Measurements from ENCODE around the gene CENPQ. TPM values are rescaled to one million over a fixed set of nuclear protein-coding genes. Genes with fewer than 3 reads are reported as not detected.

Gene CENPQ
- total and polyA plus RNA-seq, 9 donors: 3.2 to 6.5 (median 5.3) TPM

- intact Hi-C loops (cut with DNase I): no loop called here
- H3K27ac ChIP-seq: no peak overlapping the region
- H3K36me3 ChIP-seq: no peaks in the 10 kb centered on the region
- H3K4me1 ChIP-seq (ENCODE audit: insufficient read depth): no peaks in the 10 kb centered on the region
- TF ChIP-seq EP300 (IDR thresholded peaks at IDR 0.05) (no peak), CTCF (IDR thresholded peaks at IDR 0.05) (no peak), POLR2A (IDR thresholded peaks at IDR 0.05) (no peak)
- H3K27me3 ChIP-seq: no peaks in the 10 kb centered on the region
- H3K4me3 ChIP-seq: no peak overlapping the region
- DNase-seq: no peak
- WGBS, 3 donors: 60 to 65% (median 62%) methylated on average over 10 of the region's 10 CpGs
- H3K9me3 ChIP-seq: no peaks in the 10 kb centered on the region
Measured at GRCh38 chr6:49515485-49516146, 52.4 kb downstream of the CENPQ start.

- intact Hi-C loops (cut with DNase I): no loop called here
- no peaks in the 10 kb centered on the region for H3K9me3 ChIP-seq
- H3K36me3 ChIP-seq: no peaks in the 10 kb centered on the region
- H3K4me1 ChIP-seq (ENCODE audit: insufficient read depth): no peaks in the 10 kb centered on the region
- no peaks in the 10 kb centered on the region for H3K27me3 ChIP-seq
- 81 to 90% (median 86%) methylated on average over 4 of the region's 4 CpGs for WGBS, 3 donors
- TF ChIP-seq EP300 (IDR thresholded peaks at IDR 0.05): no peak
- H3K4me3 ChIP-seq: no peak overlapping the region
- no peak overlapping the region for H3K27ac ChIP-seq
- no peak for DNase-seq
Measured at GRCh38 chr6:49516147-49516505, 53.0 kb downstream of the CENPQ start.

- H3K27ac ChIP-seq: no peak overlapping the region
- 85 to 88% (median 85%) methylated on average over 2 of the region's 2 CpGs for WGBS, 3 donors
Measured at GRCh38 chr6:49517919-49518318, 54.7 kb downstream of the CENPQ start.

GRCh38 chr6:49519660-49520059 lies 56.5 kb downstream of the CENPQ start:
- Histone ChIP-seq H3K36me3 (no peaks in the 10 kb centered on the region), H3K27ac (no peak overlapping the region), H3K4me1 (ENCODE audit: insufficient read depth) (no peaks in the 10 kb centered on the region), H3K9me3 (no peaks in the 10 kb centered on the region), H3K4me3 (no peak overlapping the region), H3K27me3 (no peaks in the 10 kb centered on the region)
- intact Hi-C loops (cut with DNase I): no loop called here
- no peak for DNase-seq
- WGBS, 3 donors: 67 to 85% (median 82%) methylated on average over 1 of the region's 1 CpG
- TF ChIP-seq POLR2A (IDR thresholded peaks at IDR 0.05) (no peak), EP300 (IDR thresholded peaks at IDR 0.05) (no peak), CTCF (IDR thresholded peaks at IDR 0.05) (no peak)

More at GRCh38 chr6:49517919-49518318, 54.7 kb downstream of the CENPQ start:
- no peak overlapping the region for H3K4me3 ChIP-seq
- TF ChIP-seq CTCF (IDR thresholded peaks at IDR 0.05) (no peak), POLR2A (IDR thresholded peaks at IDR 0.05) (no peak), EP300 (IDR thresholded peaks at IDR 0.05) (no peak)
- H3K27me3 ChIP-seq: no peaks in the 10 kb centered on the region
- no peak for DNase-seq
- intact Hi-C loops (cut with DNase I): no loop called here
- no peaks in the 10 kb centered on the region for H3K9me3 ChIP-seq
- no peaks in the 10 kb centered on the region for H3K36me3 ChIP-seq
- no peaks in the 10 kb centered on the region for H3K4me1 ChIP-seq (ENCODE audit: insufficient read depth)

GRCh38 chr6:49522710-49523593 lies 59.8 kb downstream of the CENPQ start:
- Histone ChIP-seq H3K27ac (no peak overlapping the region), H3K4me3 (no peak overlapping the region), H3K36me3 (no peaks in the 10 kb centered on the region), H3K9me3 (no peaks in the 10 kb centered on the region), H3K4me1 (ENCODE audit: insufficient read depth) (no peaks in the 10 kb centered on the region), H3K27me3 (no peaks in the 10 kb centered on the region)
- 71 to 81% (median 77%) methylated on average over 7 of the region's 7 CpGs for WGBS, 3 donors
- TF ChIP-seq EP300 (IDR thresholded peaks at IDR 0.05) (no peak), CTCF (IDR thresholded peaks at IDR 0.05) (no peak)
- DNase-seq: no peak
- intact Hi-C loops (cut with DNase I): no loop called here

Data from ovary (tissue), 9 donors.